ENCODE data around the gene BLMH. TPM values are rescaled to one million over a fixed set of nuclear protein-coding genes. Genes with fewer than 3 reads are reported as not detected.

The BLMH gene
- total and polyA plus RNA-seq, 9 of the 15 experiments (the other 6 are each of a cell fraction or from before 2014, with no cell fraction given), result 26.0 to 118 (median 67.3) TPM

GRCh38 chr17:30290696-30291542 is 825 bp downstream of the BLMH start (continued):
- peak; percentile 41; the same call in 1 of the 2 replicates for TF ChIP-seq ZBTB40 (IDR thresholded peaks at IDR 0.05)
- TF ChIP-seq ZBTB40 (CRISPR knock-in tag; IDR thresholded peaks at IDR 0.05), result no peak
- TF ChIP-seq ZNF511 (CRISPR knock-in tag; IDR thresholded peaks at IDR 0.05), result no peak
- TF ChIP-seq MNT (conservative IDR thresholded peaks at IDR 0.05), result peak; percentile 51 to 75; a peak in 3 of 4 replicates
- TF ChIP-seq NRF1 (conservative IDR thresholded peaks at IDR 0.05 in 1 of 2, IDR thresholded peaks at IDR 0.05 in 1 of 2), result peak; percentile 62 to 71
- TF ChIP-seq ZNF12 (CRISPR knock-in tag; IDR thresholded peaks at IDR 0.05), result no peak
- TF ChIP-seq MIER1 (IDR thresholded peaks at IDR 0.05; ENCODE audit: low read depth), result no peak
- 0 out of 2 replicates have a peak, but pooled peaks have one; percentile 18 for TF ChIP-seq MXI1 (IDR thresholded peaks at IDR 0.05; ENCODE audit: low read depth, low read length)
- TF ChIP-seq ZNF253 (CRISPR knock-in tag; conservative IDR thresholded peaks at IDR 0.05), result no peak
- TF ChIP-seq MAX (CRISPR knock-in tag; IDR thresholded peaks at IDR 0.05), result peak; percentile 84
- TF ChIP-seq, protein P1, sequence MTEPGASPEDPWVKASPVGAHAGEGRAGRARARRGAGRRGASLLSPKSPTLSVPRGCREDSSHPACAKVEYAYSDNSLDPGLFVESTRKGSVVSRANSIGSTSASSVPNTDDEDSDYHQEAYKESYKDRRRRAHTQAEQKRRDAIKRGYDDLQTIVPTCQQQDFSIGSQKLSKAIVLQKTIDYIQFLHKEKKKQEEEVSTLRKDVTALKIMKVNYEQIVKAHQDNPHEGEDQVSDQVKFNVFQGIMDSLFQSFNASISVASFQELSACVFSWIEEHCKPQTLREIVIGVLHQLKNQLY (CRISPR knock-in tag; conservative IDR thresholded peaks at IDR 0.05), result no peak
- TF ChIP-seq NR4A1 (CRISPR knock-in tag; IDR thresholded peaks at IDR 0.05), result 0 out of 2 replicates have a peak, but pooled peaks have one; percentile 41
- TF ChIP-seq NR4A1 (tag; IDR thresholded peaks at IDR 0.05), result no peak
- TF ChIP-seq, protein P2, sequence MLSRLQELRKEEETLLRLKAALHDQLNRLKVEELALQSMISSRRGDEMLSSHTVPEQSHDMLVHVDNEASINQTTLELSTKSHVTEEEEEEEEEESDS (CRISPR knock-in tag; IDR thresholded peaks at IDR 0.05), result no peak

Measured in K562 (cell line).